Raji (cell line): Measurements from ENCODE around the gene SUGT1.

Experiments used
- POLR2A ChIP-seq: IDR thresholded peaks from 2 replicates; pipeline ENCODE4 v1.6.1; 2011; ENCODE audit warnings: low read depth, low read length, control low read depth; ENCODE audit not compliant: insufficient read depth

SUGT1 gene

GRCh38 chr13:52670726-52671125 is 18.1 kb downstream of the SUGT1 start:
- no peak for TF ChIP-seq POLR2A

- TF ChIP-seq POLR2A: no peak
Observed at GRCh38 chr13:52673465-52673864, 20.8 kb downstream of the SUGT1 start.

GRCh38 chr13:52677823-52678222 is 25.2 kb downstream of the SUGT1 start:
- TF ChIP-seq POLR2A: no peak

GRCh38 chr13:52686376-52686775 is 33.7 kb downstream of the SUGT1 start:
- no peak for TF ChIP-seq POLR2A

GRCh38 chr13:52695856-52696255 is 43.2 kb downstream of the SUGT1 start:
- no peak for TF ChIP-seq POLR2A

GRCh38 chr13:52696566-52696965 is 43.9 kb downstream of the SUGT1 start:
- no peak for TF ChIP-seq POLR2A

GRCh38 chr13:52701728-52702465 is 49.3 kb downstream of the SUGT1 start:
- TF ChIP-seq POLR2A: no peak

GRCh38 chr13:52703482-52703881 is 50.8 kb downstream of the SUGT1 start:
- no peak for TF ChIP-seq POLR2A

- no peak for TF ChIP-seq POLR2A
Observed at GRCh38 chr13:52706081-52706480, 53.4 kb downstream of the SUGT1 start.

- TF ChIP-seq POLR2A: no peak
Observed at GRCh38 chr13:52707375-52707774, 54.7 kb downstream of the SUGT1 start.

GRCh38 chr13:52711286-52711685 is 58.6 kb downstream of the SUGT1 start:
- TF ChIP-seq POLR2A: no peak

GRCh38 chr13:52712385-52712784 is 59.7 kb downstream of the SUGT1 start:
- no peak for TF ChIP-seq POLR2A

- TF ChIP-seq POLR2A: no peak
Observed at GRCh38 chr13:52713894-52714293, 61.3 kb downstream of the SUGT1 start.

GRCh38 chr13:52723181-52723580 is 70.5 kb downstream of the SUGT1 start:
- no peak for TF ChIP-seq POLR2A

- TF ChIP-seq POLR2A: no peak
Observed at GRCh38 chr13:52725302-52725701, 72.7 kb downstream of the SUGT1 start.

- no peak for TF ChIP-seq POLR2A
Observed at GRCh38 chr13:52726258-52726657, 73.6 kb downstream of the SUGT1 start.

- TF ChIP-seq POLR2A: no peak
Observed at GRCh38 chr13:52734075-52734623, 81.5 kb downstream of the SUGT1 start.

GRCh38 chr13:52736891-52737290 is 84.3 kb downstream of the SUGT1 start:
- no peak for TF ChIP-seq POLR2A

GRCh38 chr13:52737451-52737850 is 84.8 kb downstream of the SUGT1 start:
- no peak for TF ChIP-seq POLR2A
